ENCODE measurements around the gene MRC1.

Gene MRC1

GRCh38 chr10:17905491-17905890 lies 96.3 kb downstream of the MRC1 start:
- Histone ChIP-seq H2AFZ (ENCODE audit: low read length) (no peak overlapping the region), H3K4me3 (ENCODE audit: low read depth, low read length, poor library complexity, severe bottlenecking) (no peak overlapping the region), H4K20me1 (ENCODE audit: insufficient read depth, low read length) (no peaks in the 10 kb centered on the region), H3K27ac (ENCODE audit: low read depth, low read length, poor library complexity, severe bottlenecking) (no peak overlapping the region), H3K27me3 (ENCODE audit: insufficient read depth, low read length) (no peaks in the 10 kb centered on the region), H3F3A (ENCODE audit: insufficient read depth, low read length) (no peaks in the 10 kb centered on the region), H3K4me2 (ENCODE audit: low read length) (no peak overlapping the region), H3K4me1 (ENCODE audit: insufficient read depth, low read length, severe bottlenecking) (no peaks in the 10 kb centered on the region), H3K9me3 (ENCODE audit: low read length) (no peaks in the 10 kb centered on the region), H3K9ac (ENCODE audit: low read length) (no peak overlapping the region), H3K9me2 (ENCODE audit: low read depth, low read length) (no peaks in the 10 kb centered on the region), H3K36me3 (ENCODE audit: insufficient read depth, low read length) (no peaks in the 10 kb centered on the region), H3K79me2 (ENCODE audit: insufficient read depth, low read length) (no peaks in the 10 kb centered on the region)
- no peak for TF ChIP-seq CTCF (IDR thresholded peaks at IDR 0.05; ENCODE audit: low read length)
- TF ChIP-seq EZH2 (IDR thresholded peaks at IDR 0.05; ENCODE audit: borderline replicate concordance, low read length), result no peak

GRCh38 chr10:17906002-17906401 lies 96.9 kb downstream of the MRC1 start:
- no peak overlapping the region for H3K4me2 ChIP-seq (ENCODE audit: low read length)
- no peaks in the 10 kb centered on the region for H4K20me1 ChIP-seq (ENCODE audit: insufficient read depth, low read length)
- H3K9me3 ChIP-seq (ENCODE audit: low read length), result no peaks in the 10 kb centered on the region
- no peaks in the 10 kb centered on the region for H3K36me3 ChIP-seq (ENCODE audit: insufficient read depth, low read length)
- H3K79me2 ChIP-seq (ENCODE audit: insufficient read depth, low read length), result no peaks in the 10 kb centered on the region
- H3K27me3 ChIP-seq (ENCODE audit: insufficient read depth, low read length), result no peaks in the 10 kb centered on the region
- no peak overlapping the region for H3K9ac ChIP-seq (ENCODE audit: low read length)
- no peak overlapping the region for H2AFZ ChIP-seq (ENCODE audit: low read length)
- no peak for TF ChIP-seq EZH2 (IDR thresholded peaks at IDR 0.05; ENCODE audit: borderline replicate concordance, low read length)
- TF ChIP-seq CTCF (IDR thresholded peaks at IDR 0.05; ENCODE audit: low read length), result no peak
- no peak overlapping the region for H3K4me3 ChIP-seq (ENCODE audit: low read depth, low read length, poor library complexity, severe bottlenecking)
- no peaks in the 10 kb centered on the region for H3F3A ChIP-seq (ENCODE audit: insufficient read depth, low read length)
- H3K4me1 ChIP-seq (ENCODE audit: insufficient read depth, low read length, severe bottlenecking), result no peaks in the 10 kb centered on the region
- no peak overlapping the region for H3K27ac ChIP-seq (ENCODE audit: low read depth, low read length, poor library complexity, severe bottlenecking)
- no peaks in the 10 kb centered on the region for H3K9me2 ChIP-seq (ENCODE audit: low read depth, low read length)

- Histone ChIP-seq H3K79me2 (ENCODE audit: insufficient read depth, low read length) (no peaks in the 10 kb centered on the region), H3K27me3 (ENCODE audit: insufficient read depth, low read length) (no peaks in the 10 kb centered on the region), H3K36me3 (ENCODE audit: insufficient read depth, low read length) (no peaks in the 10 kb centered on the region), H2AFZ (ENCODE audit: low read length) (no peak overlapping the region), H3K9ac (ENCODE audit: low read length) (no peak overlapping the region), H3K9me2 (ENCODE audit: low read depth, low read length) (no peaks in the 10 kb centered on the region), H3K9me3 (ENCODE audit: low read length) (no peaks in the 10 kb centered on the region), H3F3A (ENCODE audit: insufficient read depth, low read length) (no peaks in the 10 kb centered on the region), H3K4me2 (ENCODE audit: low read length) (no peak overlapping the region), H4K20me1 (ENCODE audit: insufficient read depth, low read length) (no peaks in the 10 kb centered on the region), H3K4me3 (ENCODE audit: low read depth, low read length, poor library complexity, severe bottlenecking) (no peak overlapping the region), H3K27ac (ENCODE audit: low read depth, low read length, poor library complexity, severe bottlenecking) (no peak overlapping the region), H3K4me1 (ENCODE audit: insufficient read depth, low read length, severe bottlenecking) (no peaks in the 10 kb centered on the region)
- TF ChIP-seq CTCF (IDR thresholded peaks at IDR 0.05; ENCODE audit: low read length) (no peak), EZH2 (IDR thresholded peaks at IDR 0.05; ENCODE audit: borderline replicate concordance, low read length) (no peak)
Observed at GRCh38 chr10:17907641-17908040, 98.5 kb downstream of the MRC1 start.

Measured in OCI-LY1 (cell line).